Motor neuron (in vitro differentiated cells): ENCODE data around the gene GAB2. TPM values are rescaled to one million over a fixed set of nuclear protein-coding genes. Genes with fewer than 3 reads are reported as not detected.
A peak's percentile ranks its signal among the peaks of the same experiment; 100 is the strongest.
"Not testable (repeated sequence)": the region's sequence is repeated elsewhere in the genome, so short reads cannot be mapped to it uniquely, and the experiment has no call there.

Source experiments
- ATAC-seq, 8 experiments: fragments of 200-7000 bp; cut with Tn5 transposase; replicated peaks in 6 of 8; 2 replicates each; pipeline ENCODE4 v1.8.0; 2021; ENCODE audit warnings: mild to moderate bottlenecking in 8 of 8, moderate library complexity in 8 of 8
- H3K27ac ChIP-seq, 2 donors: fragments of 250-450 bp; sonication (Bioruptor Pico); 2 replicates each; pipeline ENCODE4 v1.9.0; 2021; ENCODE audit warnings: antibody characterized with exemption in 2 of 2, mild to moderate bottlenecking in 2 of 2, moderate library complexity in 1 of 2
- H3K4me1 ChIP-seq, 2 donors: fragments of 250-450 bp; sonication (Bioruptor Pico); replicated peaks in 1 of 2; 2 replicates each; pipeline ENCODE4 v1.6.1; 2021; ENCODE audit warnings: antibody characterized with exemption in 2 of 2, mild to moderate bottlenecking in 2 of 2, moderate library complexity in 1 of 2
- H3K4me3 ChIP-seq, 5 donors: fragments of 250-450 bp; sonication (Bioruptor Pico); 2 replicates each; pipeline ENCODE4 v1.9.0; 2021; ENCODE audit warnings: antibody characterized with exemption in 5 of 5, mild to moderate bottlenecking in 5 of 5, moderate library complexity in 4 of 5
- WGBS, 10 experiments: fragments of 450-650 bp; shearing (Covaris generic); methylation state at CpG; one replicate each; pipeline ENCODE4 v1.0.0; 2022; 5-methylcytosine and 5-hydroxymethylcytosine counted together
- in situ Hi-C, 9 experiments: fragments of 400-800 bp; cut with MboI; loops; one replicate each; pipeline ENCODE4 v1.15.0; 2021; ENCODE audit warnings: low sequenced_read_pairs in 9 of 9, low pct_unique_long_range_greater_than_20kb in 2 of 9; ENCODE audit not compliant: unreplicated experiment in 9 of 9
- total RNA-seq, 8 experiments: library from RNA; unstranded; fragments of 300-600 nt; gene quantifications; 2 replicates each; pipeline versions ENCODE4 v1.2.3 to v1.2.4, GENCODE V29; 2022

The GAB2 gene
- 10 to 100 TPM in 5 of 8 experiments, 1 to 10 TPM in 3; 2.5 to 44.1 (median 25.6) TPM for total RNA-seq

GRCh38 chr11:78417175-78417887 lies at the start of gene GAB2:
GAB2 (minus strand) TSS chr11:78417820; CDS start chr11:78417720, 100 bp downstream.
- no peak for ATAC-seq
- H3K4me1 ChIP-seq, result peaks cover 9 to 25% of the 10 kb centered on the region in 2 donors
- H3K4me3 ChIP-seq, result peak within 1 kb of the TSS; percentile 84 to 92 (median 88)
- peak within 1 kb of the TSS; percentile 87 to 88 for H3K27ac ChIP-seq
- WGBS, 10 experiments, result no CpG with 5 or more reads among the region's 93 CpGs
- in situ Hi-C loops, result loop anchor here in 1 of 9 experiments (25.0 kb wide), 1 partner anchor 145 kb away; the partner anchor contains the start of gene NARS2

- Histone ChIP-seq H3K4me1 (peaks cover 4 to 6% of the 10 kb centered on the region in 2 donors), H3K4me3 (no peak overlapping the region), H3K27ac (no peak overlapping the region)
- in situ Hi-C loops, result no loop called here
- ATAC-seq, result no peak
- 67 to 100% (median 100%) methylated on average over 1 to 2 of the region's 2 CpGs; no CpG with 5 or more reads in 1 of the 10 experiments for WGBS, 10 experiments
Measured at GRCh38 chr11:78467370-78467769, 49.8 kb upstream of the GAB2 start.

GRCh38 chr11:78465169-78465942 lies 47.7 kb upstream of the GAB2 start:
- no peak overlapping the region for H3K27ac ChIP-seq
- 38 to 100% (median 96%) methylated on average over 1 to 10 of the region's 19 CpGs for WGBS, 10 experiments
- ATAC-seq, result no peak
- no peak overlapping the region for H3K4me3 ChIP-seq
- H3K4me1 ChIP-seq, result peaks cover 4 to 6% of the 10 kb centered on the region in 2 donors
- in situ Hi-C loops, result no loop called here

- H3K27ac ChIP-seq, in situ Hi-C loops, ATAC-seq, H3K4me3 ChIP-seq, H3K4me1 ChIP-seq: not testable (repeated sequence)
- WGBS, 10 experiments, result 100% methylated on average over 1 of the region's 14 CpGs; no CpG with 5 or more reads in 8 of the 10 experiments
Measured at GRCh38 chr11:78464787-78465168, 47.2 kb upstream of the GAB2 start.

GRCh38 chr11:78460471-78460870 lies 42.9 kb upstream of the GAB2 start:
- WGBS, 10 experiments, result 22 to 100% (median 80%) methylated on average over 1 of the region's 1 CpG; no CpG with 5 or more reads in 1 of the 10 experiments
- Histone ChIP-seq H3K27ac (no peak overlapping the region), H3K4me1 (no peaks in the 10 kb centered on the region), H3K4me3 (no peak overlapping the region)
- in situ Hi-C loops, result no loop called here
- ATAC-seq, result peak in 4 of 8 experiments; percentile 33 to 96 (median 90)

GRCh38 chr11:78459738-78460137 lies 42.1 kb upstream of the GAB2 start:
- no peaks in the 10 kb centered on the region for H3K4me1 ChIP-seq
- ATAC-seq, result no peak
- no peak overlapping the region for H3K27ac ChIP-seq
- in situ Hi-C loops, result no loop called here
- H3K4me3 ChIP-seq, result no peak overlapping the region
- WGBS, 10 experiments, result 60 to 100% (median 79%) methylated on average over 1 to 4 of the region's 4 CpGs; no CpG with 5 or more reads in 2 of the 10 experiments

GRCh38 chr11:78457448-78457847 lies 39.8 kb upstream of the GAB2 start:
- Histone ChIP-seq H3K27ac (no peak overlapping the region), H3K4me1 (no peaks in the 10 kb centered on the region), H3K4me3 (no peak overlapping the region)
- ATAC-seq, result peak in 3 of 8 experiments; percentile 70 to 85 (median 71)
- 0 to 100% (median 100%) methylated on average over 1 to 2 of the region's 2 CpGs; no CpG with 5 or more reads in 3 of the 10 experiments for WGBS, 10 experiments
- in situ Hi-C loops, result no loop called here

- in situ Hi-C loops, result no loop called here
- ATAC-seq, result no peak
- 67 to 100% (median 100%) methylated on average over 1 to 2 of the region's 2 CpGs for WGBS, 10 experiments
Measured at GRCh38 chr11:78453140-78453935, 35.7 kb upstream of the GAB2 start.

GRCh38 chr11:78451371-78452150 lies 33.9 kb upstream of the GAB2 start:
- ATAC-seq, result no peak
- H3K4me3 ChIP-seq, result no peak overlapping the region
- in situ Hi-C loops, result no loop called here
- no peak overlapping the region for H3K27ac ChIP-seq
- no peaks in the 10 kb centered on the region for H3K4me1 ChIP-seq
- 83 to 100% (median 100%) methylated on average over 1 to 5 of the region's 5 CpGs; no CpG with 5 or more reads in 1 of the 10 experiments for WGBS, 10 experiments

More at GRCh38 chr11:78453140-78453935, 35.7 kb upstream of the GAB2 start:
- H3K27ac ChIP-seq, result no peak overlapping the region
- H3K4me1 ChIP-seq, result no peaks in the 10 kb centered on the region
- no peak overlapping the region for H3K4me3 ChIP-seq

GRCh38 chr11:78450866-78451265 lies 33.2 kb upstream of the GAB2 start:
- no peak for ATAC-seq
- in situ Hi-C loops, result no loop called here
- WGBS, 10 experiments, result 88 to 100% (median 100%) methylated on average over 1 to 2 of the region's 2 CpGs; no CpG with 5 or more reads in 1 of the 10 experiments
- Histone ChIP-seq H3K4me1 (no peaks in the 10 kb centered on the region), H3K27ac (no peak overlapping the region), H3K4me3 (no peak overlapping the region)

- in situ Hi-C loops, result loop anchor here in 2 of 9 experiments (25.0 kb wide), 1 partner anchor 112 kb away; the partner anchor contains the start of gene NARS2 (in 2 of the 2)
- 60 to 100% (median 77%) methylated on average over 1 to 4 of the region's 4 CpGs; no CpG with 5 or more reads in 1 of the 10 experiments for WGBS, 10 experiments
- H3K4me1 ChIP-seq, result no peaks in the 10 kb centered on the region
- no peak for ATAC-seq
- no peak overlapping the region for H3K27ac ChIP-seq
- no peak overlapping the region for H3K4me3 ChIP-seq
Measured at GRCh38 chr11:78449866-78450265, 32.2 kb upstream of the GAB2 start.

- Histone ChIP-seq H3K4me1 (no peaks in the 10 kb centered on the region), H3K4me3 (no peak overlapping the region), H3K27ac (no peak overlapping the region)
- no peak for ATAC-seq
- in situ Hi-C loops, result loop anchor here in 2 of 9 experiments (25.0 kb wide), 1 partner anchor 116 kb away; the partner anchor contains the start of gene NARS2 (in 2 of the 2)
Measured at GRCh38 chr11:78446210-78446609, 28.6 kb upstream of the GAB2 start.
